Neutrophil (primary cell): ENCODE results near the gene UBASH3B.
"Not testable (repeated sequence)": the region's sequence is repeated elsewhere in the genome, so short reads cannot be mapped to it uniquely, and the experiment has no call there.

Source experiments
- H3K27ac ChIP-seq: fragments of 200-600 bp; sonication (generic); 2 replicates; pipeline ENCODE4 v1.5.1; 2016; ENCODE audit warnings: mild to moderate bottlenecking, moderate library complexity
- H3K27me3 ChIP-seq: fragments of 200-600 bp; sonication (generic); 2 replicates; pipeline ENCODE4 v1.6.0; 2016; ENCODE audit warnings: mild to moderate bottlenecking
- H3K36me3 ChIP-seq: fragments of 200-600 bp; sonication (generic); 2 replicates; pipeline ENCODE4 v1.5.1; 2017
- H3K4me1 ChIP-seq, 2 experiments: fragments of 200-600 bp in 1 of 2; sonication (generic) in 1 of 2; 1 replicate in 1 of 2; 2 replicates in 1 of 2; pipeline versions ENCODE4 v1.5.1 to v1.6.1; 2013 to 2016; ENCODE audit warnings: low read depth in 1 of 2, low read length in 1 of 2, mild to moderate bottlenecking in 1 of 2, moderate library complexity in 1 of 2; ENCODE audit not compliant: control insufficient read depth in 1 of 2, insufficient read depth in 1 of 2
- H3K4me3 ChIP-seq, 2 experiments: fragments of 200-600 bp in 1 of 2; sonication (generic) in 1 of 2; 1 replicate in 1 of 2; 2 replicates in 1 of 2; pipeline ENCODE4 v1.5.1; 2013 to 2016; ENCODE audit warnings: low read depth in 1 of 2, low read length in 1 of 2, mild to moderate bottlenecking in 1 of 2, moderate library complexity in 1 of 2
- H3K9me3 ChIP-seq: fragments of 200-600 bp; sonication (generic); 2 replicates; pipeline ENCODE4 v1.5.1; 2016
- TF ChIP-seq, protein P1 (sequence below): fragments of 200-600 bp; sonication (generic); IDR thresholded peaks from 2 replicates; pipeline ENCODE4 v1.5.1; 2016; ENCODE audit warnings: antibody characterized with exemption

Gene UBASH3B

GRCh38 chr11:122655527-122656072 is at the start of gene UBASH3B:
TSS of gene UBASH3B (plus strand) at chr11:122655722. CDS start at chr11:122656050, 328 bp downstream.
- Histone ChIP-seq H3K4me1 (peaks cover 58% of the 10 kb centered on the region in 2 experiments), H3K4me3 (peak within 1 kb of the TSS; percentile 87 to 94), H3K9me3 (no peaks in the 10 kb centered on the region), H3K36me3 (no peaks in the 10 kb centered on the region), H3K27me3 (peaks cover 21% of the 10 kb centered on the region), H3K27ac (peak within 1 kb of the TSS; percentile 93)
- TF ChIP-seq, protein P1, sequence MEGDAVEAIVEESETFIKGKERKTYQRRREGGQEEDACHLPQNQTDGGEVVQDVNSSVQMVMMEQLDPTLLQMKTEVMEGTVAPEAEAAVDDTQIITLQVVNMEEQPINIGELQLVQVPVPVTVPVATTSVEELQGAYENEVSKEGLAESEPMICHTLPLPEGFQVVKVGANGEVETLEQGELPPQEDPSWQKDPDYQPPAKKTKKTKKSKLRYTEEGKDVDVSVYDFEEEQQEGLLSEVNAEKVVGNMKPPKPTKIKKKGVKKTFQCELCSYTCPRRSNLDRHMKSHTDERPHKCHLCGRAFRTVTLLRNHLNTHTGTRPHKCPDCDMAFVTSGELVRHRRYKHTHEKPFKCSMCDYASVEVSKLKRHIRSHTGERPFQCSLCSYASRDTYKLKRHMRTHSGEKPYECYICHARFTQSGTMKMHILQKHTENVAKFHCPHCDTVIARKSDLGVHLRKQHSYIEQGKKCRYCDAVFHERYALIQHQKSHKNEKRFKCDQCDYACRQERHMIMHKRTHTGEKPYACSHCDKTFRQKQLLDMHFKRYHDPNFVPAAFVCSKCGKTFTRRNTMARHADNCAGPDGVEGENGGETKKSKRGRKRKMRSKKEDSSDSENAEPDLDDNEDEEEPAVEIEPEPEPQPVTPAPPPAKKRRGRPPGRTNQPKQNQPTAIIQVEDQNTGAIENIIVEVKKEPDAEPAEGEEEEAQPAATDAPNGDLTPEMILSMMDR = no peak

- not testable (repeated sequence) for H3K27ac ChIP-seq
These were observed 48.4 kb upstream of the UBASH3B start for GRCh38 chr11:122607162-122607561.

GRCh38 chr11:122612123-122612824 is 43.2 kb upstream of the UBASH3B start:
- no peak overlapping the region for H3K4me3 ChIP-seq
- no peaks in the 10 kb centered on the region for H3K9me3 ChIP-seq
- no peak overlapping the region for H3K27ac ChIP-seq
- H3K27me3 ChIP-seq = no peaks in the 10 kb centered on the region
- H3K4me1 ChIP-seq = no peaks in the 10 kb centered on the region
- no peaks in the 10 kb centered on the region for H3K36me3 ChIP-seq
- TF ChIP-seq, protein P1 = no peak

More at GRCh38 chr11:122607162-122607561, 48.4 kb upstream of the UBASH3B start:
- H3K4me3 ChIP-seq, H3K36me3 ChIP-seq, H3K27me3 ChIP-seq, H3K4me1 ChIP-seq, H3K9me3 ChIP-seq: not testable (repeated sequence)

DNA sequence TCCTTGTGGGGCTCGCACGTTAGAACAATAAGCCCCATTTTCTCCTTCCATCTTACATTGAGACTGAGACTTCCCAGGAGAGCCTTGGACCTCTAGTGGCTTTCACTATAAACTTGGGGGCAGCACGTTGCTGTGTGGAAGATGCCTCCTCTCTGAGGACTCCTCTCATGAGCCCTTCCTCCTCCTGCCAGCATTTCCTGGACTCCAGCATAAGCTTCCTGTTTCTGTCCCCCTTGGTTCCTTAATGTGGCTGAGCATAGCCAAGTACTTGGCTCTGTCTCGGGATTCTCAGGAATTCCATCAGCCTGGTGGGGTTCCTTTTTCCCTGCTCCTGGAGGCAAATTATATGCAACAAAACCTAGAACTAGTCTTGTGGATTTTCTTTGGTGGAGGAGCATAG is 38.8 kb upstream of the UBASH3B start:
- no peak overlapping the region for H3K27ac ChIP-seq
- H3K4me1 ChIP-seq = no peaks in the 10 kb centered on the region
- H3K9me3 ChIP-seq = no peaks in the 10 kb centered on the region
- H3K27me3 ChIP-seq = no peaks in the 10 kb centered on the region
- H3K36me3 ChIP-seq = no peaks in the 10 kb centered on the region
- H3K4me3 ChIP-seq = no peak overlapping the region
- TF ChIP-seq, protein P1 = no peak

DNA sequence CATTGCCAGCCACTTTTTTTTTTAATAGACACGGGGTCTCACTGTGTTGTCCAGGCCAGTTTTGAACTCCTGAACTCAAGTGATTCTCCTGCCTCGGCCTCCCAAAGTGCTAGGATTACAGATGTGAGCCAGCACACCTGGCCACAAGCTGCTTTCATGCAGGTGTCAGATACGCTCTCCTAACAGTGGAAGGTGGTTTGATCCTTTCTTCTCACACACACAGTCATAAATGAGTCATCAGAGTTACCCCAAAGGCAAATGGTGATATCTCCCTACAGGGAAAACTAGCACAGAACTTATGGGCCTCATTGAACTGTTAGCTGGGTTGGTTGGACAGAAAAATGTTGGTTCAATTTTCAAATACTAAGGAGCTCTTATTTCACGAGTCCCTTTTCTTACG is 38.2 kb upstream of the UBASH3B start:
- H3K36me3 ChIP-seq = no peaks in the 10 kb centered on the region
- H3K9me3 ChIP-seq = no peaks in the 10 kb centered on the region
- H3K4me1 ChIP-seq = no peaks in the 10 kb centered on the region
- no peaks in the 10 kb centered on the region for H3K27me3 ChIP-seq
- no peak overlapping the region for H3K27ac ChIP-seq
- H3K4me3 ChIP-seq = no peak overlapping the region
- TF ChIP-seq, protein P1 = no peak

- TF ChIP-seq, protein P1 = no peak
- no peaks in the 10 kb centered on the region for H3K27me3 ChIP-seq
- H3K4me1 ChIP-seq = no peaks in the 10 kb centered on the region
- H3K9me3 ChIP-seq = no peaks in the 10 kb centered on the region
- no peaks in the 10 kb centered on the region for H3K36me3 ChIP-seq
- H3K27ac ChIP-seq = no peak overlapping the region
- no peak overlapping the region for H3K4me3 ChIP-seq
These were observed 37.6 kb upstream of the UBASH3B start for GRCh38 chr11:122617926-122618325.
